Muscle of leg (tissue), 11 donors: ENCODE data around the gene PRPF38B. TPM values are rescaled to one million over a fixed set of nuclear protein-coding genes. Genes with fewer than 3 reads are reported as not detected.
"Not testable (repeated sequence)": the region's sequence is repeated elsewhere in the genome, so short reads cannot be mapped to it uniquely, and the experiment has no call there.

Experiments
- DNase-seq: peaks from one replicate; pipeline ENCODE4 v3.0.0; 2013
- H3K27ac ChIP-seq: one replicate; pipeline ENCODE4 v1.5.1; 2013; ENCODE audit warnings: mild to moderate bottlenecking, low read length, control low read depth
- H3K27me3 ChIP-seq: one replicate; pipeline ENCODE4 v1.6.1; 2013; ENCODE audit warnings: low read length; ENCODE audit not compliant: control insufficient read depth, insufficient read depth
- H3K36me3 ChIP-seq: one replicate; pipeline ENCODE4 v1.6.1; 2013; ENCODE audit warnings: low read length; ENCODE audit not compliant: control insufficient read depth, insufficient read depth
- H3K4me1 ChIP-seq: one replicate; pipeline ENCODE4 v1.6.1; 2013; ENCODE audit warnings: low read length; ENCODE audit not compliant: control insufficient read depth, insufficient read depth
- H3K4me3 ChIP-seq: one replicate; pipeline ENCODE4 v1.5.1; 2013; ENCODE audit warnings: low read length, control low read depth
- H3K9me3 ChIP-seq: replicated peaks from 2 replicates; pipeline ENCODE4 v1.6.1; 2013; ENCODE audit warnings: low read depth, low read length; ENCODE audit not compliant: control insufficient read depth
- WGBS: methylation state at CpG from one replicate; pipeline ENCODE4 v1.1.5; 2013; ENCODE audit warnings: missing lambda C conversion rate; ENCODE audit not compliant: insufficient coverage; 5-methylcytosine and 5-hydroxymethylcytosine counted together
- polyA plus RNA-seq, 8 donors: library from polyadenylated mRNA; unstranded; fragments of 120-200 nt; gene quantifications; one replicate each; pipeline versions ENCODE4 v1.2.1 to v1.2.3, GENCODE V29; 2013; ENCODE audit warnings: inconsistent platforms in 1 of 8, low replicate concordance in 1 of 8; ENCODE audit not compliant: insufficient read length in 8 of 8, insufficient read depth in 1 of 8
- total RNA-seq: library from RNA; stranded (reverse); fragments of 120-200 nt; gene quantifications from one replicate; pipeline ENCODE4 v1.2.4, GENCODE V29; 2013

PRPF38B gene
- total and polyA plus RNA-seq, 9 donors = 13.7 to 55.8 (median 43.6) TPM

DNA sequence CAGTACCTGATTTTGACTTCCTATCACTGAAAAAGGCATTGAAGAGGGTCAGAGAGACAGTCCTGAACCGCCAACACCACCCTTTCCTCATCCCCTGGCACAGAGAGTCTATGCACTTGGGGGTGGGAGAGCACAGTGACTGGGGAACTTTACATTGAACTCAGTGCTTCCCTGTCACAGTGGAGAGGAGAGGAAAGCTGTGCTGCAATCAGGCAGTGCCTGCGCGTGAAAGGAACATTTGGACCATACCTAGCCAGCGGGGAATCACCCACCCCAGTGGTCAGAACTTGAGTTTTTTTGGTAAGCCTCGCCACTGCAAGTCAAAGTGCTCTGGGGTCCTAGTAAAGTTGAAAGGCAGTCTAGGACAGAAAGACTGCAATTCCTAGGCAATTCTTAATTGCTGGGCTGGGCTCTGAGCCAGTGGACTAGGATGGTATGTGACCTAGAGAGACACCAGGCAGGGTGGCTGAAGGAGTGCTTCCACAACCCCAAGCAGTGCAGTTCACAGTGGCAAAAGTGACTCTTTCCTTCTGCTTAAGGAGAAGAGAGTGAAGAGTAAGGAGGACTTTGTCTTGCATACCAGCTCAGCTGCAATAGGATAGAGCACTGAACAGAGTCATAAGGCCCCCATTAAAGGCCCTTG, 21.9 kb upstream of the PRPF38B start:
- H3K9me3 ChIP-seq = no peaks in the 10 kb centered on the region
- no peaks in the 10 kb centered on the region for H3K27me3 ChIP-seq
- H3K4me1 ChIP-seq = no peaks in the 10 kb centered on the region
- WGBS = 95% methylated on average over 4 of the region's 5 CpGs
- DNase-seq = no peak
- peaks cover 3% of the 10 kb centered on the region for H3K36me3 ChIP-seq
- H3K27ac ChIP-seq = no peak overlapping the region
- H3K4me3 ChIP-seq = no peak overlapping the region

DNA sequence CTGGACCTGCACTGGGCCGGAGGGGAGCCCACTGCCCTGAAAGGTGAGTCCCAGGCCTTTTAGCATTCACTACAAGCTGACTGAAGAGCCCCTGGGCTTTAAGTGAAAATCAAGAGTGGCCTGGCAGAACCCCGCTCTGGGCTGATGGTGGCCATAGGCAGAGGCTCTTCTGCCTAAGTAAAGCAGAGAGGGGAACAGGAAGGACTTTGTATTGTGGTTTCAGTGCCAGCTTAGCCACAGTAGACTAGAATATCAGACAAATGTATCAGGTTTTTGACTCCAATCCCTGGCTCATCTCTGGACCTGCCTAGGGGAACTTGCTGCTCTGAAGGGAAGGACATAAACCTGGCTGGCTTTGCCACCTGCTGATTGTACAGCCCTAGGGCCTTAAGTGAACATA, 21.0 kb upstream of the PRPF38B start:
- Histone ChIP-seq H3K9me3 (no peaks in the 10 kb centered on the region), H3K4me1 (no peaks in the 10 kb centered on the region), H3K27ac (no peak overlapping the region), H3K4me3 (no peak overlapping the region), H3K36me3 (peaks cover under 1% of the 10 kb centered on the region), H3K27me3 (no peaks in the 10 kb centered on the region)
- 79% methylated on average over 2 of the region's 2 CpGs for WGBS
- no peak for DNase-seq

DNA sequence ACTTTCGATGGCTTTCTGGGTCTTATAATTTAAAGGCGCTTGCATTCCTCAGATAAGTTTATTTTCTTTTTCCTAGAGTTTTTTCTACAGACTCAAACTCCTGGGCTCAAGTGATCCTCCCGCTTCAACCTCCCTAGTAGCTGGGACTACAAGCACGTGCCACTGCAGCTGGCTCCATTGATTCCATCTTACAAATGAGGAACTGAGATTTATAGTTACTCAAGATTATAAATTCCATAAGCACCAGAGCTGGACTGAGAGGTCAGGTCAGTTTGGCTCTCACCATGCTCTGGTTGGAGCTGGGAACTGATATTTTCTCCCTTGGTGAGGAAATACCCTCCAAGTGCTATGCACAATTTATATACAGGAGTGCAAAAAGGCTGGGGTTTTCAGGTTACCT, 13.4 kb upstream of the PRPF38B start:
- Histone ChIP-seq H3K27me3 (no peaks in the 10 kb centered on the region), H3K4me3 (no peak overlapping the region), H3K4me1 (no peaks in the 10 kb centered on the region), H3K36me3 (no peaks in the 10 kb centered on the region), H3K27ac (no peak overlapping the region), H3K9me3 (no peaks in the 10 kb centered on the region)
- DNase-seq = no peak
- no CpG with 5 or more reads among the region's 4 CpGs for WGBS

DNA sequence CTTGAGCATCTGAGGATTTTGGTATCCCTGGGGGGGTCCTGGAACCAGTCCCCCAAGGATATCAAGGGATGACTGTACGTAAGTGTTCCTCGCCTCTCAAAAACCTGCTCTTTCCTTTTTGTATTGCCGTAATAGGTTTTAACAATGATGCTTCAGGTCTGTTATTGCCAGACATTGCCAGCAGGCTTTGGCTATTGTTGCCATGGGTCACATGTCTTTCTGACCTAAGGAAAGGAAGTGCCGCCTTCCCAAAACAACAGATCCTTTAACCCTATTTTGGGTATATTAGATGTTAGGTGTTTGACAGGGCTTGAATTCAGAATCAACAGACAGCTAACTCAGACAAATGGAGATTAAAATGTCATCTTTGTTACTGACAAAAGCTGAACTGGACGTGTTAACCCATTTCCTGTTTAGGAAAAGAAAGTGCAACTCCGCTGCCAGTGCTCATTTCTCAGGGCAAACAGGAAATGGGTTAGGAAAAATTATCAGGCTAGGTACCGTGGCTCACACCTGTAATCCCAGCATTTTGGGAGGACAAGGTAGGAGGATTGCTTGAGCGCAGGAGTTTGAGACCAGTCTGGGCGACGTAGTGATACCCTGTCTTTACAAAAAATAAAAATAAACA, 12.4 kb upstream of the PRPF38B start:
- no peaks in the 10 kb centered on the region for H3K9me3 ChIP-seq
- no peak overlapping the region for H3K4me3 ChIP-seq
- H3K27ac ChIP-seq = no peak overlapping the region
- DNase-seq = no peak
- WGBS = 30% methylated on average over 3 of the region's 10 CpGs
- no peaks in the 10 kb centered on the region for H3K36me3 ChIP-seq
- H3K27me3 ChIP-seq = no peaks in the 10 kb centered on the region
- H3K4me1 ChIP-seq = no peaks in the 10 kb centered on the region

DNA sequence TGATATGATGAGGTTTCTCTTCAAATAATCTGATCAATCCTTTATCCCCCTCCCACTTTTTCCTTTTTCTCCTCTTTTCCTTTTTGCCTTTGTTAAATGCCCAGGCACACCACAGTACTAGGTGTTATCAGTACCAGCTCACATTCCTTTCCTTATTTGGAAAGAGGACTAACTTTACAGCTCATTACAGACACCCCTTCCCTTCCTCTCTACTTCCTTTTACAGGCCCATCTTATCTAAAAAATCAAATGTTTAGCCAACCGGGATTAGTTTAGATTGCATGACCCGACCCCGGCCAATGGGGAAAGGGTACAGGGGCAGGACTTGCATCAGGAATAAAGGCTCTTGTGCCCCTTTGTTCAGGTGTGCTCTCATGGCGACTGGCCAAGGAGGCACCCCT, 10.4 kb upstream of the PRPF38B start:
- no CpG with 5 or more reads among the region's 4 CpGs for WGBS
- not testable (repeated sequence) for H3K27me3 ChIP-seq, H3K4me3 ChIP-seq, H3K27ac ChIP-seq, H3K36me3 ChIP-seq, H3K4me1 ChIP-seq, DNase-seq, H3K9me3 ChIP-seq

DNA sequence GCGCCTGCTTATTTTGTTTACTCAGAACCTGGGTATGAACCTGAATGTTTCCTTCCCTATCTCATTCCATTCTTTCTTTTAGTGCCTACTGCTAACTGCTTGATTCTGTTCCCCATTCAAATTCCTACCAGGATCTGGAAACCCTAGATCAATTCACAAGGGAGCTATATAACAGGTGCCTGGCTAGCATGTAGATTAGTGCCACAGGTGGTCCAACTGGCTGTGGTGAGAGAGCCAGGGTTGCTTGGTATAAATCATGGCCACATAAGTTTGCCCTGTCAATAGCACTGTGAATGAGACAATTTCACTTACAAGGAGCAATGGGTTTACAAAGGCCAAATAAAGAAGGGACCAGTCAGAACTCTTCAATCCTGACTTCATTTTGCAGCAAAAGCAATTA, 6.6 kb upstream of the PRPF38B start:
- Histone ChIP-seq H3K36me3 (no peaks in the 10 kb centered on the region), H3K27ac (no peak overlapping the region), H3K4me1 (peaks cover 4% of the 10 kb centered on the region), H3K4me3 (no peak overlapping the region), H3K9me3 (no peaks in the 10 kb centered on the region), H3K27me3 (no peaks in the 10 kb centered on the region)
- WGBS = 60% methylated on average over 1 of the region's 1 CpG
- DNase-seq = peak; percentile 26

DNA sequence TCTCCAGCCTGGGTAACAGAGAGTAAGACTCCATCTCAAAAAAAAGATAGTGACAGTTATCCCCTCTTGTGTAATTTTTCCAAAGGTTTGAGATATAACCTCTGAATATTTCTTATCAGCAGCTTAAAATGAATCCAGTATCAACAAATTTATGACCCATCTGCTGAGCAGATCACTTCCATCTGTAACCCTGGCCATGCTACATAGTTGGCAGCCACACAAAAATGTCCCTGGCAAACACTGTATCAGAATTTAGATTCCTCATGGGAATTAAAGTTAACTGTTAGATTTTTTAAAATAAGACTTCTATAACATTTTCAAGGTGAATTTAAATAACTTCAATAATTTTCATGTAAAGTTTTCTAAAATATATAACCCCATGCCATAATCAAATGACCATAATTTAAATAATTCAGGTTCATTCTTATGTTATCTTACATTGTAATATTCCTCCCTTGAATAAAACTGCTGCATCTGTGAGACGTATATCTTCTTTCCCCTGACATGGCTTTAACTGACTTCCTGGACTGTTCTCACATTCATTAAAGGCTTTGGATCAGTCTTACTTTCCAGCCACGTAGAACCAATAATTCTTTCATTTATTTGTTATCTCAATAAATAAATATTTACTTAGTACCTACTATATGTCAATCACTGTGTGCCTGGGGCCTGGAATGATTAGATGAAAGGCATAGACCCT, 5.3 kb upstream of the PRPF38B start:
- Histone ChIP-seq H3K27ac (no peak overlapping the region), H3K4me1 (peaks cover 7% of the 10 kb centered on the region), H3K4me3 (no peak overlapping the region), H3K27me3 (no peaks in the 10 kb centered on the region), H3K9me3 (no peaks in the 10 kb centered on the region), H3K36me3 (no peaks in the 10 kb centered on the region)
- 20% methylated on average over 1 of the region's 2 CpGs for WGBS
- peak; percentile 29 for DNase-seq

DNA sequence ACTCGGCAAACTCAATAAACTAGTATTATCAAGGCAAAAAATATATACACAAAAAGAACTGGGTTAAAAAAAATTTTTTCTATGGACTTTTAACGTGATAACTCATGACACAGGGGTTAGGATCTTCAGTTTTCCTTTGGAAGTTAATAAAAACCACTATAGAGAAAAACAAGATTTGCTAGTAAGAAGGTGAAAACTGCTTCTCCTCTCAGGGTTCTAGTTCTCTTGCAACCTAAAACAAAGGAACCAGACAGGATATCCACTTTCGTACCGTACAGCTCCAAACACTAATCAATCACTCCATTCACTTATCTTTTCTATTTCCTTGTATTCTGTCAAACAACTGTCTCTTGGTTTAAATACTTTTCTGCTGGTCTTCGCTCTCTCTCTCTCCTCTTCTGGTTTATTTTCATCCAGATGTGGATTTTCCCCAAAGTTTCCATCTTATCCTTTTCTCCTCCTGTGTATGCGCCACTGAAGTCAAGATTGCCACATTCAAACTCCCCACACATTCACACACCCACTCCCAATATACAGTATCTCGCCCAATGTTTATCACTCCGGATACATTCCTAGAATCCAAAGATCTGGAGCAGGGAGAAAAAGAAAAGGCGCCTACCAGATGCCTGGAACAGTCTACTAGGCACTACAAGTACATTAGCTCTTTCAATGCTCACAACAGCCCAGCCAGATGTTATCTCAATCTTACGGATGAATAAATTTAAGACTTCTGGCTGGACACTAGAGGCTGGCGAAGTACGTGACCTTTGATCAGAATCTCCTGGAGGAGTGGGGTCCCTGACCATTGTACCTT, 775 bp upstream of the PRPF38B start:
- H3K4me3 ChIP-seq = peak overlapping the region; percentile 89
- no peaks in the 10 kb centered on the region for H3K9me3 ChIP-seq
- H3K27ac ChIP-seq = peak overlapping the region; percentile 99
- no peak for DNase-seq
- no peaks in the 10 kb centered on the region for H3K36me3 ChIP-seq
- WGBS = 25% methylated on average over 8 of the region's 12 CpGs
- H3K27me3 ChIP-seq = no peaks in the 10 kb centered on the region
- H3K4me1 ChIP-seq = peaks cover 6% of the 10 kb centered on the region

DNA sequence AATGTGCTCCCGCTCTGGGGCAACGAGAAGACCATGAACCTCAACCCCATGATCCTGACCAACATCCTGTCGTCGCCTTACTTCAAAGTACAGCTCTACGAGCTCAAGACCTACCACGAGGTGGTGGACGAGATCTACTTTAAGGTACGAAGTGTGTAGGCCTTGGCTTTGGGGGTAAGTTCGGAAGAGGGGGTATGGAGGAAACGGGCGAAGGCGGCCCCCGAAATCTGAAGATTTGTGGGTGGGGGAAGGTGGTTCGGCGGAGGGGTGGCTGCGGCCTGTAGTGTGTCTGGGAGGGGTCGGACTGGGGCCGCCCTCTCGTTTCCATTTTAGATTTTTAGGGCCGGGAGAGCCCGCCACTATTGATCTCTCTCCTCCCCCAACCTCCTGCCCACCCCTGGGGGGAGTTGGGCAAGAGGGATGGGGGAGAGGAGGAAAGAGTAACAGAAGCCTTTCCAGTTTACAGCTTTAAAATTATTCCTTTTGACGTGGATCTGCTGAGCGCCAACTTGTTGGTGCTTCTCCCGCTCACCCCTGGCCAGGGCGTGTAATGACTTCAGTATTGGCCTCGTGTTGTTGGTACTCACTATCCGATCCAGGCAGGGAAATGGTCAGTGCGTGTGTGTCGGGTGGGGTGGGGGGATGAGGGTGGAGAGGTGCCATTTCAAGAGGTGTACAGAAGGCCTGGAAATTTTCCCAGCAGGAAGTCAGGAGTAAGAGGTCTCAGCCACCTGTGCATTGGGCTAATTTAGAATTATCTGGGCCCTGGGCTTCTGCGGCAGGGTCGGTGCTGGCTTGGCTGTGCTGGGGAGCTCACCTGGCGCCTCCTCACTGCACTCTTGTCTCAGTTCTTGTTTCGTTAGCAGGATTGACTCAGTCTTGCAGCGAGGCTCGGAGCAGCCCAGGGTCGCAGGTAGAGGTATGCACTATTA, 880 bp downstream of the PRPF38B start:
- Histone ChIP-seq H3K36me3 (peaks cover 6% of the 10 kb centered on the region), H3K4me3 (peak overlapping the region; percentile 89), H3K9me3 (no peaks in the 10 kb centered on the region), H3K27me3 (no peaks in the 10 kb centered on the region), H3K4me1 (peaks cover 3% of the 10 kb centered on the region), H3K27ac (peak overlapping the region; percentile 99)
- WGBS = 1% methylated on average over 20 of the region's 36 CpGs
- DNase-seq = peak; percentile 88
